ENCODE data around the gene HPRT1. TPM values are rescaled to one million over a fixed set of nuclear protein-coding genes. Genes with fewer than 3 reads are reported as not detected.

HPRT1 gene
- total RNA-seq, 3 donors from 2014 or later = 8.0 to 15.1 (median 11.9) TPM

DNA sequence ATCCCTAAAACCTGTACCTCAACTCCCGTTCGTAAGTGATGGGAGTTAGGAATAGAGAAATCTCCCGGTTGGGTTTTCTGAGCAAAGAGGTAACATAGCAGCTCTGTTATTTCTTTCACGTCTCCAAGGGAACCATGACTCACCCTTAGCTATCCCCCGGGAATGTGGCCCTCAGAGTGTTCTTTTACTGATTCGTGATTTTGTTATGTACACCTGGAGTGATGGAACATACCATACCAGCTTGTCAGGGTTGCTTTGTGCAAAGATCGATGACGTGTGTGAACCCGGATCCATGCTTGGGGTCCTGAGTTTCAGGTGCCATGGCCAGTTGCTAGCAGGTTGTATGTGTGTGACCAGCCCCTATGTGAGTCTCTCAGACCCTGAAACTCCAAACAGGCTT, 52.6 kb downstream of the HPRT1 start:
- Histone ChIP-seq H3K36me3 (no peaks in the 10 kb centered on the region), H3K27me3 (peaks cover 0 to 13% of the 10 kb centered on the region in 2 donors), H3K9me3 (no peaks in the 10 kb centered on the region), H3K27ac (no peak overlapping the region), H3K4me3 (no peak overlapping the region), H3K4me1 (no peaks in the 10 kb centered on the region)
- intact Hi-C loops (cut with DNase I; ENCODE audit: low total_unique reads) = no loop called here
- TF ChIP-seq POLR2AphosphoS5 (IDR thresholded peaks at IDR 0.05) (no peak), POLR2A (IDR thresholded peaks at IDR 0.05) (no peak)
- TF ChIP-seq, protein P1, sequence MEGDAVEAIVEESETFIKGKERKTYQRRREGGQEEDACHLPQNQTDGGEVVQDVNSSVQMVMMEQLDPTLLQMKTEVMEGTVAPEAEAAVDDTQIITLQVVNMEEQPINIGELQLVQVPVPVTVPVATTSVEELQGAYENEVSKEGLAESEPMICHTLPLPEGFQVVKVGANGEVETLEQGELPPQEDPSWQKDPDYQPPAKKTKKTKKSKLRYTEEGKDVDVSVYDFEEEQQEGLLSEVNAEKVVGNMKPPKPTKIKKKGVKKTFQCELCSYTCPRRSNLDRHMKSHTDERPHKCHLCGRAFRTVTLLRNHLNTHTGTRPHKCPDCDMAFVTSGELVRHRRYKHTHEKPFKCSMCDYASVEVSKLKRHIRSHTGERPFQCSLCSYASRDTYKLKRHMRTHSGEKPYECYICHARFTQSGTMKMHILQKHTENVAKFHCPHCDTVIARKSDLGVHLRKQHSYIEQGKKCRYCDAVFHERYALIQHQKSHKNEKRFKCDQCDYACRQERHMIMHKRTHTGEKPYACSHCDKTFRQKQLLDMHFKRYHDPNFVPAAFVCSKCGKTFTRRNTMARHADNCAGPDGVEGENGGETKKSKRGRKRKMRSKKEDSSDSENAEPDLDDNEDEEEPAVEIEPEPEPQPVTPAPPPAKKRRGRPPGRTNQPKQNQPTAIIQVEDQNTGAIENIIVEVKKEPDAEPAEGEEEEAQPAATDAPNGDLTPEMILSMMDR (IDR thresholded peaks at IDR 0.05) = no peak
- DNase-seq (ENCODE audit: low spot score in 2 of 2) = no peak

DNA sequence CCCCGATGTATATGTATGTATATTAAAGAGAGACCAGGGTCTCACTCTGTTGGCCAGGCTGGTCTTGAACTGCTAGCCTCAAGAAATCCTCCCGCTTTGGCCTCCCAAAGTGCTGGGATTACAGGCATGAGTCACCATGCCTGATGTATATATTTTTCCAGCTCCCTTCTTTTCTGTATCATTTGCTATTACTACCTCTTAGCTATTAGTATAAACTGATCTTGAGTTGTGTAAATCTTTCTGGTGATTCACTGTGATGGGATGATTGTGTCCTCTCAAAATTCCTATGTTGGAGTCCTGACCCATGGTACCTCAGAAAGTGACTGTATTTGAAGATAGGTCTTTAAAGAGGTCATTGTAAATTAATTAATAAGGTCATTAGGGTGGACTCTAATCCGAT, 53.1 kb downstream of the HPRT1 start:
- TF ChIP-seq POLR2AphosphoS5 (IDR thresholded peaks at IDR 0.05) = no peak

DNA sequence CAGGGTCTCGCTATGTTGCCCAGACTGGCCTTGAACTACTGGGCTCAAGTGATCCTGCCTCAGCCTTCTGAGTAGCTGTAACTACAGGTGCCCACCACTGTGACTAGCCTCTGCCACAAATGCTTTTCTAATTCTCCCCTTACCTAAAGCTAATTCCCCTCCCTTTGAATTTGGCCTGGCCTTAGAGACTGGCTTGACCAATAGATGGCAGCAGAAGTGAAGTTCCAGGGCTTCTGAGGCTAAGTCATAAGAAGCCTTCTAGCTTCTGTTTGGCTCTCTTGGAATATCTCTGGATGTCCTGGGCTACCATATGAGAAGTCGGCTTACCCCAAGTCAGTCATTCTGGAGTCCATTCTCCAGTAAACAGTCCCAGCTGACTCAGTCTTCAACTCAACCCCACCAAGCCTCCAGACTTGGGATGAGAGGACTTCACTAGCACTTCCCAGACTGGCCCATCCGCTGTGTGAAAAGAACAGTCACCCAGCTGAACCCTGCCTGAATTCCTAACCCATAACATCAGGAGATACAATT, 61.0 kb downstream of the HPRT1 start:
- Histone ChIP-seq H3K9me3 (no peaks in the 10 kb centered on the region), H3K36me3 (no peaks in the 10 kb centered on the region), H3K27me3 (peaks cover 0 to 2% of the 10 kb centered on the region in 2 donors), H3K27ac (no peak overlapping the region), H3K4me3 (no peak overlapping the region), H3K4me1 (no peaks in the 10 kb centered on the region)
- TF ChIP-seq, protein P1 (IDR thresholded peaks at IDR 0.05) = peak in 2 of 3 donors; percentile 20 to 29
- TF ChIP-seq POLR2AphosphoS5 (IDR thresholded peaks at IDR 0.05) (no peak), POLR2A (IDR thresholded peaks at IDR 0.05) (no peak)
- no peak for DNase-seq (ENCODE audit: low spot score in 2 of 2)
- intact Hi-C loops (cut with DNase I; ENCODE audit: low total_unique reads) = no loop called here

More for the DNA sequence above, 53.1 kb downstream of the HPRT1 start:
- DNase-seq (ENCODE audit: low spot score in 2 of 2) = no peak
- no peaks in the 10 kb centered on the region for H3K36me3 ChIP-seq
- no peak overlapping the region for H3K27ac ChIP-seq
- intact Hi-C loops (cut with DNase I; ENCODE audit: low total_unique reads) = no loop called here
- H3K4me1 ChIP-seq = no peaks in the 10 kb centered on the region
- no peaks in the 10 kb centered on the region for H3K9me3 ChIP-seq
- H3K27me3 ChIP-seq = peaks cover 0 to 10% of the 10 kb centered on the region in 2 donors
- no peak overlapping the region for H3K4me3 ChIP-seq

GRCh38 chrX:134524181-134524580, 64.2 kb downstream of the HPRT1 start:
- H3K27me3 ChIP-seq = peaks cover 0 to 15% of the 10 kb centered on the region in 2 donors
- no peaks in the 10 kb centered on the region for H3K36me3 ChIP-seq
- no peaks in the 10 kb centered on the region for H3K4me1 ChIP-seq
- no peaks in the 10 kb centered on the region for H3K9me3 ChIP-seq
- intact Hi-C loops (cut with DNase I; ENCODE audit: low total_unique reads) = no loop called here
- no peak overlapping the region for H3K27ac ChIP-seq
- TF ChIP-seq, protein P1 (IDR thresholded peaks at IDR 0.05) = no peak
- no peak for TF ChIP-seq POLR2AphosphoS5 (IDR thresholded peaks at IDR 0.05)
- no peak for TF ChIP-seq POLR2A (IDR thresholded peaks at IDR 0.05)
- no peak for DNase-seq (ENCODE audit: low spot score in 2 of 2)
- H3K4me3 ChIP-seq = no peak overlapping the region

DNA sequence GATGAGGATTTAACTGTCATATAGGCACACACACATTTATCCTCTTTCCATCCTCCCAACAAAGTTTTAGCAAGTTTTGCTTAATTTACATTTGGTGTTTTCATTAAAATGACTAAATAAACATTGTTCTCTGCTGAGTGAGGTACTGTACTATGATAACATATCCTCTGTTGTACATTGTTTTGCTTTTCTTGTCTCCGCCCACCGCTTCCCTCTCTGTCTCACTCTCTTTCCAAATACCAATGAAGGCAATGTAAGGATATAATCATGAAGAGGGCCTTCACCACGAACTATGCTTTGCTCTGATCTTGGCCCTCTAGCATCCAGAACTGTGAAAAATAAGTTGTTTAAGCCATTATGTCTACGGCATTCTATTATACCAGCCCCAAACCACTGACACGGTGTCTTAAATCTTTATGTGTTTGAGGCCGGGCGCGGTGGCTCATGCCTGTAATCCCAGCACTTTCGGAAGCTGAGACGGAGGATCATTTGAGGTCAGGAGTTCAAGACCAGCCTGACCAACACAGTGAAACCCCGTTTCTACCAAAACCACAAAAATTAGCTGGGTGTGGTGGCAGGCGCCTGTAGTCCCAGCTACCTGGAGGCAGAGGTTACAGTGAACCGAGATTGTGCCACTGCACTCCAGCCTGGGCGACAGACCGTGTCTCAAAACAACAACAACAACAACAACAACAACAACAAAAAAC, 65.3 kb downstream of the HPRT1 start:
- DNase-seq (ENCODE audit: low spot score in 2 of 2) = no peak
- Histone ChIP-seq H3K27ac (no peak overlapping the region), H3K9me3 (no peaks in the 10 kb centered on the region), H3K4me1 (no peaks in the 10 kb centered on the region), H3K4me3 (no peak overlapping the region), H3K36me3 (no peaks in the 10 kb centered on the region), H3K27me3 (peaks cover 0 to 15% of the 10 kb centered on the region in 2 donors)
- TF ChIP-seq POLR2A (IDR thresholded peaks at IDR 0.05) (no peak), POLR2AphosphoS5 (IDR thresholded peaks at IDR 0.05) (no peak)
- TF ChIP-seq, protein P1 (IDR thresholded peaks at IDR 0.05) = no peak
- intact Hi-C loops (cut with DNase I; ENCODE audit: low total_unique reads) = no loop called here
